AG08395 (cell line): ENCODE results near the gene CDC42EP1.

Source experiments
- DNase-seq: peaks from one replicate; pipeline ENCODE4 v3.0.0; 2012; ENCODE audit warnings: mixed read lengths, low spot score

The CDC42EP1 gene

GRCh38 chr22:37611207-37611606 is 50.9 kb downstream of the CDC42EP1 start:
- no peak for DNase-seq

- DNase-seq = no peak
These were observed 56.2 kb downstream of the CDC42EP1 start for GRCh38 chr22:37616201-37617083.

GRCh38 chr22:37617431-37617830 is 57.2 kb downstream of the CDC42EP1 start:
- DNase-seq = no peak

DNA sequence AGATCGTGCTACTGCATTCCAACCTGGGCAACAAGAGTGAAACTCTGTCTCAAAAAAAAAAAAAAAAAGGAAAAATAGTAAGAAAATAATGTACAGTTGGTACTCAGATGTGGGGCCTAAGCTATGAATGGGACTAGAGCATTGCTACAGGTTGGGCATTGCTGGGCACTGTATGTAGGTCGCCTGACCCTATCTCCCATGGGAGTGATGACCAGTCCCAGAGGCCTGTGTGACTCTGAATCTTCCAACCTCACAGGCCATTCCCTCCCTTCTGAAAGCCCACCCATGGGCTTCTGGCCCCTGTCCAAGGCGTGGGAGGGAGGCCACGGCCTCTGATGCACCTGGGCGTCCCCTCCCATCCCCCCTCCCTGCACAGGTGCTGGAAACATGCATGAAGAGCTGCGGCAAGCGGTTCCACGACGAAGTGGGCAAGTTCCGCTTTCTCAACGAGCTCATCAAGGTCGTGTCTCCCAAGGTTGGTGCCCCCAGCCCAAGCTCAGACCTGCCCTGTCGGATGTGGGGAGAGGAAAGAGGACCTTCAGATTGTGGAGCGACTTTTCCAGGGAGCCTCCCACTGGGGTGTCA is 57.9 kb downstream of the CDC42EP1 start:
- no peak for DNase-seq

DNA sequence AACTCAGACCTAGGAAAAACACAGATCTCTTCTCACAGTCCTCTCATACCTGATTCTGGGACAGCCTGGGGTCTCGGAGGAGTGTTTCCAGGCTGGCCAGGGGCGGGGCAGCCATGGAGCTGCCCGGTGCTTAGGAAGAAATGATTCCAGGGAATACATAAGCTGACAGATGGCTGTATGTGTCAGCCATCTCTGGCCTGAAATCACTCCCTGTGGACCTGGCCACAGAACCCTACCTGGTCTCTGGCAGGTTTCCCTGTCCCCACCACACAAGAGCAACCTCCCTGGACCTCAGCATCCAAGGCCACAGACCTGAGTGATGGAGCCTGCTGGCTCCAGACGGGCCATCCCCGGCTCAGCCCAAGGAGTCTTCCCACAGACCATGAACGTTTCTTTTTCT is 58.4 kb downstream of the CDC42EP1 start:
- DNase-seq = no peak
